GM18505 (cell line): ENCODE measurements around the gene HIBCH.
"Not testable (repeated sequence)": the region's sequence is repeated elsewhere in the genome, so short reads cannot be mapped to it uniquely, and the experiment has no call there.

Experiments used
- ATAC-seq: cut with Tn5 transposase; IDR thresholded peaks from one replicate; pipeline ENCODE4 v1.9.1; 2021; ENCODE audit not compliant: unreplicated experiment
- POLR2A ChIP-seq: IDR thresholded peaks from 4 replicates; pipeline ENCODE4 v1.6.1; 2011; ENCODE audit warnings: borderline replicate concordance; ENCODE audit not compliant: insufficient read depth, insufficient read length; ENCODE audit errors: extremely low read depth

The HIBCH gene

DNA sequence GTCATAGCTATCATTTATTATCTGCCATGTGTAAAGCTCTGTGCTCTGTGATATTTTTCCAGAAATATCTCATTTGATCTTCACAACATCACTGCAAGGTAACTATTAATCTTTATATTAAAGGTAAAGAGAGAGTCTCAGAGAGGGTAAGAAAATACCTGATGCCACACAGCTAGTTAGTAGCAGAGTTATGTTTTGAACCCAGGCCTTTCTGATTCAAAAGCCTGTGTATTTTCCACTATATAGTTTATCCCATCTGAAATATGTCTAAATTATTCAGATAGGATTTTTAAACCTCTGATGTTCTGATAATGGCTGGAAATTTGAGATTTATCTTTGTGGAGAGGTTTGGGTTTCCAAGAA is 33.9 kb upstream of the HIBCH start:
- TF ChIP-seq POLR2A = no peak
- no peak for ATAC-seq

- no peak for TF ChIP-seq POLR2A
- ATAC-seq = no peak
Measured at GRCh38 chr2:190352668-190353536, 33.3 kb upstream of the HIBCH start.

GRCh38 chr2:190351955-190352354 is 32.3 kb upstream of the HIBCH start:
- no peak for TF ChIP-seq POLR2A
- no peak for ATAC-seq

GRCh38 chr2:190350371-190350770 is 30.7 kb upstream of the HIBCH start:
- no peak for TF ChIP-seq POLR2A
- no peak for ATAC-seq

GRCh38 chr2:190344276-190344827 is 24.7 kb upstream of the HIBCH start:
- ATAC-seq = peak; percentile 60
- TF ChIP-seq POLR2A = no peak

- no peak for TF ChIP-seq POLR2A
- ATAC-seq = peak; percentile 58
Measured at GRCh38 chr2:190343536-190344275, 24.1 kb upstream of the HIBCH start, which contains the start of gene INPP1. Gene INPP1, plus strand, starts transcription at chr2:190343589. Its CDS starts 16,514 bp downstream, at chr2:190360103.

DNA sequence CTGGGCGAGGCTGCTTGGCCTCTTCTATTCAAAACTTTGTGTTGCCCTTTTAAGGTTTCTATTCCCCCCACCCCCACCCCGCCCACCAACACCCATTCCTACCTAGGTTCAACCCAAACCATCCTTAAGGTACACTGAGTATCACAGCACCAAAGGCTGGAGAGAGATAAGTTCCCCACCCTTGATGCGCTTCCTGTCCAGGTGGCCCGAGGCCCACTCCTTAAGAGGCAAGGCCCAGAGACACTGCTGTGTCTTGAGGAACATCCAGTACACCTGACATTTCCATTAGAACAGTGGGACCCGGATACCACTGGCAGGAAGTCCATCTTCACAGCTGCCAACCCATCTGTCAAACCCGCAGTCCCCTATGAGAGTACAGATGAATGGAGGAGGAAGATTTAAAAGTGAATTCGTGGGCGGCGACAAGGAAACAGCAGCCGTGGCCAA is 23.5 kb upstream of the HIBCH start:
- peak; percentile 31 for ATAC-seq
- no peak for TF ChIP-seq POLR2A

DNA sequence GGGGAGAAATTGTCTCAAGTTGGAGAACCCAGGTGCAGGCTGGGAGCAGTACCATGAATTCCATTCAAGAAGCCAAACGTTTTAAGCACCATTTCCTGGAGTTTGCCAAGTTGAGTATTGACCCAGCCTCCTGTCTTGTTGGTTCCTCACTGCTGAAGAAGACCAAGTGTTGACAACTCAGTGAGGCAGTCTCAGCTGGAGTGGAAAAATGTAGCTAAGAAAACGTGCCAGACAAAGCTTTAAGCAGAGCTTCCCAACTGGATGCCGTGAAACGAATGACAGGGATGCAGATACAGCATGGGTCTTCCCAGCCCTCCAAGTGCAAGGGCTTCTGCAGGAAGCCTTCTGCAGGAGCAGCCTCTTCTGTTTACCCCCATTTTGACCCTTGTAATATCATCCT is 23.0 kb upstream of the HIBCH start:
- no peak for TF ChIP-seq POLR2A
- no peak for ATAC-seq

GRCh38 chr2:190340369-190340768 is 20.7 kb upstream of the HIBCH start:
- no peak for TF ChIP-seq POLR2A
- ATAC-seq = no peak

DNA sequence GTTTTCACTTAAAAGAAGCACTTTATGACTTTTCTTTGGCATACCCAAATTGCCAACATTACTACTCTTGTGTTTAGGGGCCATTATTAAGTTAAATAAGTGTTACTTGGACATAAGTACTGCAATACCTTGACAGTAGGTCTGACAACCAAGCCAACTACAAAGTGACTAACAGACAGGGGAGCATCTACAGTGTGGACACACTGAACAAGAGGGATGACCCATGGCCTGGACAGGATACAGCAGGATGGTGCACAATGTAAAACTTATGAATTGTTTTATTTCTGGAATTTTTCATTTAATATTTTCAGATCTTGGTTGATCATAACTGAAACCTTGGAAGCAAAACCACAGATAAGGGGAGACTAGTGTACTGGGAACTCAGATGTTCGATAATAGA is 19.8 kb upstream of the HIBCH start:
- no peak for ATAC-seq
- TF ChIP-seq POLR2A = no peak

GRCh38 chr2:190338453-190338852 is 18.8 kb upstream of the HIBCH start:
- ATAC-seq = no peak
- TF ChIP-seq POLR2A = no peak

DNA sequence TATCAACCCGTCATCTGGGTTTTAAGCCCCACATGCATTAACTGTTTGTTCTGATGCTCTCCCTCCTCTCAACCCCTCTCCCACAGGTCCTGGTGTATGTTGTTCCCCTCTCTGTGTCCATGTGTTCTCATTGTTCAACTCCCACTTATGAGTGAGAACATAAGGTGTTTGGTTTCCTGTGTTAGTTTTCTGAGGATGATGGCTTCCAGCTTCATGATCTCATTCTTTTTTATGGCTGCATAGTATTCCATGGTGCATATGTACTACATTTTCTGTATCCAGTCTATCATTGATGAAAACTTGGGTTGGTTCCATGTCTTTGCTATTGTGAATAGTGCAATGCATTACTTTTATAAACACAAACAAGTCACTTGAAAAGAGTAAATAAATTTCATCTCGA is 16.8 kb upstream of the HIBCH start:
- no peak for ATAC-seq
- no peak for TF ChIP-seq POLR2A

GRCh38 chr2:190335584-190335983 is 16.0 kb upstream of the HIBCH start:
- not testable (repeated sequence) for ATAC-seq

GRCh38 chr2:190335225-190335559 is 15.6 kb upstream of the HIBCH start:
- no peak for TF ChIP-seq POLR2A

More at GRCh38 chr2:190335225-190335559, 15.6 kb upstream of the HIBCH start:
- no peak for ATAC-seq
